MM.1S (cell line): ENCODE data around the gene IFRD2.

Experiments
- DNase-seq: peaks from one replicate; pipeline ENCODE4 v3.0.0-alpha.2; 2015
- H2AFZ ChIP-seq: fragments of 300-600 bp; sonication (generic); 2 replicates; pipeline ENCODE4 v1.6.0; 2016; ENCODE audit warnings: antibody characterized with exemption, low read length
- H3F3A ChIP-seq: fragments of 300-600 bp; sonication (generic); 2 replicates; pipeline ENCODE4 v1.6.1; 2016; ENCODE audit warnings: mild to moderate bottlenecking, antibody characterized with exemption, low read length, moderate library complexity, mixed read lengths; ENCODE audit not compliant: insufficient read depth
- H3K27ac ChIP-seq: fragments of 300-600 bp; sonication (generic); 2 replicates; pipeline ENCODE4 v1.5.1; 2016; ENCODE audit warnings: mild to moderate bottlenecking, low read length
- H3K27me3 ChIP-seq: fragments of 300-600 bp; sonication (generic); replicated peaks from 2 replicates; pipeline ENCODE4 v1.6.0; 2016; ENCODE audit warnings: low read length; ENCODE audit not compliant: insufficient read depth
- H3K36me3 ChIP-seq: fragments of 300-600 bp; sonication (generic); replicated peaks from 2 replicates; pipeline ENCODE4 v1.6.1; 2016; ENCODE audit warnings: mild to moderate bottlenecking, low read length, mixed read lengths; ENCODE audit not compliant: insufficient read depth
- H3K4me1 ChIP-seq: fragments of 300-600 bp; sonication (generic); 2 replicates; pipeline ENCODE4 v1.6.1; 2016; ENCODE audit warnings: low read length, mixed read lengths
- H3K4me2 ChIP-seq: fragments of 300-600 bp; sonication (generic); 2 replicates; pipeline ENCODE4 v1.6.0; 2016; ENCODE audit warnings: low read depth, low read length
- H3K4me3 ChIP-seq: fragments of 300-600 bp; sonication (generic); 2 replicates; pipeline ENCODE4 v1.5.1; 2016; ENCODE audit warnings: low read length, mixed read lengths
- H3K79me2 ChIP-seq: fragments of 300-600 bp; sonication (generic); 2 replicates; pipeline ENCODE4 v1.6.1; 2016; ENCODE audit warnings: mixed run types, low read length, mixed read lengths
- H3K9ac ChIP-seq: fragments of 300-600 bp; sonication (generic); 2 replicates; pipeline ENCODE4 v1.6.1; 2016; ENCODE audit warnings: low read length, mixed read lengths
- H3K9me2 ChIP-seq: fragments of 300-600 bp; sonication (generic); replicated peaks from 2 replicates; pipeline ENCODE4 v1.6.1; 2016; ENCODE audit warnings: mild to moderate bottlenecking, low read length, mixed read lengths; ENCODE audit not compliant: insufficient read depth
- H3K9me3 ChIP-seq: fragments of 300-600 bp; sonication (generic); replicated peaks from 2 replicates; pipeline ENCODE4 v1.6.1; 2016; ENCODE audit warnings: mild to moderate bottlenecking, low read length, mixed read lengths; ENCODE audit not compliant: insufficient read depth
- H4K20me1 ChIP-seq: fragments of 300-600 bp; sonication (generic); 2 replicates; pipeline ENCODE4 v1.6.1; 2016; ENCODE audit warnings: mild to moderate bottlenecking, low read length, moderate library complexity, mixed read lengths; ENCODE audit not compliant: insufficient read depth
- EZH2 ChIP-seq: fragments of 300-600 bp; sonication (generic); optimal IDR thresholded peaks from 2 replicates; pipeline ENCODE3; 2017; ENCODE audit warnings: low read depth, mild to moderate bottlenecking, antibody characterized with exemption, low read length, mixed read lengths
- EZH2phosphoT487 ChIP-seq: fragments of 300-600 bp; sonication (generic); IDR thresholded peaks from 2 replicates; pipeline ENCODE4 v1.6.1; 2018; ENCODE audit warnings: antibody characterized with exemption, low read length
- TF ChIP-seq, protein P1 (sequence below): fragments of 300-600 bp; sonication (generic); IDR thresholded peaks from 2 replicates; pipeline ENCODE4 v1.5.1; 2016; ENCODE audit warnings: antibody characterized with exemption, low read length, mixed read lengths

IFRD2 gene

DNA sequence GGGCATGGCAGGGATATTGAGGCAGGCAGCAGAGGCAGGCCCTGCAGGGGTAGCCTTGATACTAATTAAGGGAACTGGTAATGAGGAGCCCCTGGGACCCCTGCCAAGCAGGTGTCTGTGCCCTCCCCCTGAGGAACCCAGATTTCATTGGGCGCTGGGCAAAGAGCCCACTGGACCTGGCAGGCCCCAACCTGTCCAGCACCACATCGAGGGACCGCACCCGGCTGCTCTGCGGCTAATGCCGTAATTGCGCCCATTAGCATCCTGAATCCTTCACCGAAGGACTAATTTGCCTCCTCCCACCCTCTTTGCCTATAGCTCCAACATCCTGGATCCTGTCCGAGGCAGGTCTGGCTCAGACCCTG is 37.0 kb downstream of the IFRD2 start:
- H3K9me3 ChIP-seq, result no peaks in the 10 kb centered on the region
- H3K4me1 ChIP-seq, result no peaks in the 10 kb centered on the region
- 0 out of 2 replicates have a peak, but pooled peaks cover 6% of the 10 kb centered on the region for H3F3A ChIP-seq
- H3K27ac ChIP-seq, result no peak overlapping the region
- H3K9ac ChIP-seq, result no peak overlapping the region
- H4K20me1 ChIP-seq, result peaks cover 2% of the 10 kb centered on the region; the same call in 1 of the 2 replicates
- DNase-seq, result no peak
- no peak for TF ChIP-seq EZH2
- TF ChIP-seq, protein P1, sequence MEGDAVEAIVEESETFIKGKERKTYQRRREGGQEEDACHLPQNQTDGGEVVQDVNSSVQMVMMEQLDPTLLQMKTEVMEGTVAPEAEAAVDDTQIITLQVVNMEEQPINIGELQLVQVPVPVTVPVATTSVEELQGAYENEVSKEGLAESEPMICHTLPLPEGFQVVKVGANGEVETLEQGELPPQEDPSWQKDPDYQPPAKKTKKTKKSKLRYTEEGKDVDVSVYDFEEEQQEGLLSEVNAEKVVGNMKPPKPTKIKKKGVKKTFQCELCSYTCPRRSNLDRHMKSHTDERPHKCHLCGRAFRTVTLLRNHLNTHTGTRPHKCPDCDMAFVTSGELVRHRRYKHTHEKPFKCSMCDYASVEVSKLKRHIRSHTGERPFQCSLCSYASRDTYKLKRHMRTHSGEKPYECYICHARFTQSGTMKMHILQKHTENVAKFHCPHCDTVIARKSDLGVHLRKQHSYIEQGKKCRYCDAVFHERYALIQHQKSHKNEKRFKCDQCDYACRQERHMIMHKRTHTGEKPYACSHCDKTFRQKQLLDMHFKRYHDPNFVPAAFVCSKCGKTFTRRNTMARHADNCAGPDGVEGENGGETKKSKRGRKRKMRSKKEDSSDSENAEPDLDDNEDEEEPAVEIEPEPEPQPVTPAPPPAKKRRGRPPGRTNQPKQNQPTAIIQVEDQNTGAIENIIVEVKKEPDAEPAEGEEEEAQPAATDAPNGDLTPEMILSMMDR, result no peak
- H3K4me2 ChIP-seq, result no peak overlapping the region
- no peaks in the 10 kb centered on the region for H3K27me3 ChIP-seq
- H3K36me3 ChIP-seq, result peaks cover 8% of the 10 kb centered on the region
- H3K79me2 ChIP-seq, result peaks cover 19% of the 10 kb centered on the region
- no peak overlapping the region for H3K4me3 ChIP-seq
- no peak overlapping the region for H2AFZ ChIP-seq
- no peaks in the 10 kb centered on the region for H3K9me2 ChIP-seq

DNA sequence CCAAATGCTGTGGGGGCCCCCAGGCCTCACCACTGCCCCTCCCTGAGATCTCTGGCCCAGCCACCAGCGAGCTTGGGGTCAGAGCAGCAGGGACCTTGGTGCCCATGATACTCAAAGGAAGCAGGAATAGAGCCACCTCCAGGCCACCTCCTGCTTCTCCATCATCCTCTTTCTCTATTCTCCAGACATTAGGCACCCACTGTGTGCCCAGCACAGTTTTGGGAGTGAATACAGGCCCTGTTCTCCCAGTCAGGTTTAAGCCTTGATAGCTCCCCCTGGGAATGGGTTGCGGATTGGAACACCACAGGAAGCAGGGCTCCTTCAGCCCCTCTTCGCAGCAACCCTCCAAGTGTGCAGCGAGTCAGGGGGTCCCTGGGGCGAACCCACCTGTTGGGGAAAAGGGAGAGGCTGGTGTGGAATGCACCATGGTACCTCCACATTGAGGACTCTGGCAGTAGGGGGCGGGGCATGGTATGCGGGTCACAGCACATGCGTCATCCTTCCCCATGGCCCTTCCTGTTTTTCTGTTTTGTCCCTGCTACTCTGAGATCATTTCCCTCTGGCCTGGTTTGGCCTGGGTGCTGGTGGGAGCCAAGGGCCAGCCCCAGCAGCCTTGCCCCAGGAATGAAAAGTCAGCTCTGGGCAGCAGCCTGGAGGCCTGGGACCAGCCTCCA is 37.5 kb downstream of the IFRD2 start:
- TF ChIP-seq, protein P1, result no peak
- no peak for TF ChIP-seq EZH2phosphoT487
- no peak for TF ChIP-seq EZH2
- no peak overlapping the region for H3K4me2 ChIP-seq
- no peaks in the 10 kb centered on the region for H3K9me3 ChIP-seq
- peaks cover 24% of the 10 kb centered on the region for H3K79me2 ChIP-seq
- peaks cover 8% of the 10 kb centered on the region for H3K36me3 ChIP-seq
- H3K9me2 ChIP-seq, result no peaks in the 10 kb centered on the region
- H3K9ac ChIP-seq, result no peak overlapping the region
- no peaks in the 10 kb centered on the region for H3K27me3 ChIP-seq
- DNase-seq, result no peak
- H3F3A ChIP-seq, result 0 out of 2 replicates have a peak, but pooled peaks cover 6% of the 10 kb centered on the region
- no peak overlapping the region for H3K27ac ChIP-seq
- no peak overlapping the region for H2AFZ ChIP-seq
- H4K20me1 ChIP-seq, result peaks cover 7% of the 10 kb centered on the region; the same call in 1 of the 2 replicates
- H3K4me1 ChIP-seq, result no peaks in the 10 kb centered on the region
- no peak overlapping the region for H3K4me3 ChIP-seq

DNA sequence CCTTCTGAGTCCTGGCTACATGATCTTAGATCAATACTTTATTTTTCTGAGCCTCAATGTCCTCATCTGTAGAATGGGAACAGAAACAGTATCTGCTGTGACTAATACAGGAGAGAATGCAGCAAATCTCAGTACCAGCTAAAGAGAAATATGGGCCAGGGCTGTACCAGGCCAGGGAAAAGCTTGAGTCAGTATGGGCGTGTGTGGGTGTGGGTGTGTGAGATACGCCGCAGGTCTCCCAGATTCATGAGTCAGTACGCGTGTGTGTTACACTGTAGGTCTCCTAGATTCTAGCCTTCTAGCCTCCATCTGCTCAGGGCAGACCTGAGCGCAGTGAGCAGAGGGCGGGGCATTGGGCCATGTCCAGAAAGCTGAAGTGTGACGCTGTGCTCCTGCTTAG is 41.0 kb downstream of the IFRD2 start:
- Histone ChIP-seq H3K27me3 (no peaks in the 10 kb centered on the region), H3K4me1 (peaks cover 13% of the 10 kb centered on the region), H3K9ac (no peak overlapping the region), H3K4me2 (no peak overlapping the region), H3K27ac (no peak overlapping the region), H3K36me3 (no peaks in the 10 kb centered on the region), H4K20me1 (peaks cover 9% of the 10 kb centered on the region; the same call in 1 of the 2 replicates), H3K79me2 (peaks cover 59% of the 10 kb centered on the region), H2AFZ (no peak overlapping the region), H3K9me2 (no peaks in the 10 kb centered on the region), H3K4me3 (no peak overlapping the region), H3F3A (peaks cover 11% of the 10 kb centered on the region), H3K9me3 (no peaks in the 10 kb centered on the region)
- no peak for TF ChIP-seq EZH2phosphoT487
- TF ChIP-seq EZH2, result no peak
- TF ChIP-seq, protein P1, result no peak
- DNase-seq, result no peak
